IPS DF 19.7 (cell line): ENCODE data around the gene ADORA1.

ENCODE experiments used
- DNase-seq: peaks from one replicate; pipeline ENCODE4 v3.0.0-alpha.2; 2013; ENCODE audit warnings: low read depth, low spot score

The ADORA1 gene

DNA sequence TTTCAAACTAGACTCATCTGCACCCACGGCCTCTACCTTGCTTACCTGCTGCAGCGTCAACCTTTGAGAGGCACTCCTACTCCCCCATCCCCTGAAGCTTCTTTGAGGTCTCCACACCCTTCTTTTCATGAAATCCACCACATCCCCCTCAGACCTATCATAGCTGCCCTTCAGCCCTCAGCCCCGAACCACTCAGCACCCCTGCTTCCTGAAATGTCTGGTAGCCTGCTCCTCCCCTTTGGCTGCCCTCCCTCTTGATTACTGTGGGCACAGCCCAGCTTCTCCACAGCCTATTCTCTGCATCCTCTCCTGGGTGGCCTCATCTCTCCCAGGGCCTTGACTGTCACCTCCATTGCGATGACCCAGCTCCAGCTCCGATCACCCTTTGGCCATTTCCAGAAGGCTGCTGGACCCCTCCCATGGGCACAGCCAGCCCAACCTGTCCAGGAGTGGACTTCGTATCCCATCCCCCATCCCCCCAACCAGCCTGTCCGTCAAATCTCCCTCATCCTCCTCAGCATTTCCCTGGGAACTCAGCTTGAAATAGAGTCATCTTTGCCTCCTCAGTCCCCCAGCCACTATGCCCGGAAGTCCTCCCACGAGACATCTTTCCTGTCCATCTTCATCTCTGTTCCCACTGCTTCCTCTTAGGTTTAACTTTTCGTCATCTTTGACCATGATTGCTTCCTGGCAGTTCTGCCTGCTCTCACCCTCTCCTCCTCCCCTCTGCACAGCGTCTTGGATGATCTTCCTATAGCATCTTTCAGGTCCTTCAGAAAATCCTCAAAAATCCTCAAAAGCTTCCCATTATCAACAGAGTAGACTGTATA lies 6.1 kb upstream of the ADORA1 start:
- DNase-seq = no peak

DNA sequence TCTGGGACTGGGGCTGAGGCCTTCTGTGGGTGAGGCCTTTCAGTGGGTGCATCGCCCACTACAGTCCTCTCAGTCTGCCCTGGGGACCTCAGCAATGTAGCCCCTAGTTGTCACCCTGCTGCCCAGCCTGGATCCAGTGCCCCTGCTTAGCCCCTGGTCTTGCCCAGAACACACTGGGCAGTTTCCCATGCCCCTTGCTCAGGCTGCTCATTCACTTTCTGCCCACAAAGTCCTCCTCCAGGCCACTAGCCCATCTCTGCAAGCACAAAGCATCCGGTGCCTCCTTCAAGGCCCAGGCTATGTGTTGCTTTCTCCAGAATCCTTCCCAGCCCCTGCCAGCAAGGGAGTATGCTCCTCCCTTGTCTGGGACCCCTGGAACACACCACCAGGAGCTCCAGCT lies 5.4 kb upstream of the ADORA1 start:
- no peak for DNase-seq

DNA sequence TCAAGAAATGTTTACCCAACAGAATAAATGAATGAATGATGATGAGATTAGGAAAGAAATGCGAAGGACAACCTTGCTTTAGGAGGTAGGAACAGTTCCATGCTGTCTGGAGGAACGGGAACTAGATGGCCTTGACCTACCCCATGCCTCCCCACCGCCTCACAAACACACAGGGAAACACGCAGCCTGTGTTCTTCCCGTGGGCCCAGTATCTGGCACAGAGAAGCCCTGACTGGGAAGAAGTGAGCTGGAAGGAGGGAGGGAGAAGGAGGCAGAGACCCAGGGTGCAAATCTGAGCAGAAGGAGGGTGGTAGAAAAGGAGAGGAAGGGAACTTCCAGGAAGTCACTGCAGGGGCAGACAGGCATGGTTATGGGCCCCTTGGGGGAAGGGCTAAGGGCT lies 3.5 kb upstream of the ADORA1 start:
- DNase-seq = no peak

DNA sequence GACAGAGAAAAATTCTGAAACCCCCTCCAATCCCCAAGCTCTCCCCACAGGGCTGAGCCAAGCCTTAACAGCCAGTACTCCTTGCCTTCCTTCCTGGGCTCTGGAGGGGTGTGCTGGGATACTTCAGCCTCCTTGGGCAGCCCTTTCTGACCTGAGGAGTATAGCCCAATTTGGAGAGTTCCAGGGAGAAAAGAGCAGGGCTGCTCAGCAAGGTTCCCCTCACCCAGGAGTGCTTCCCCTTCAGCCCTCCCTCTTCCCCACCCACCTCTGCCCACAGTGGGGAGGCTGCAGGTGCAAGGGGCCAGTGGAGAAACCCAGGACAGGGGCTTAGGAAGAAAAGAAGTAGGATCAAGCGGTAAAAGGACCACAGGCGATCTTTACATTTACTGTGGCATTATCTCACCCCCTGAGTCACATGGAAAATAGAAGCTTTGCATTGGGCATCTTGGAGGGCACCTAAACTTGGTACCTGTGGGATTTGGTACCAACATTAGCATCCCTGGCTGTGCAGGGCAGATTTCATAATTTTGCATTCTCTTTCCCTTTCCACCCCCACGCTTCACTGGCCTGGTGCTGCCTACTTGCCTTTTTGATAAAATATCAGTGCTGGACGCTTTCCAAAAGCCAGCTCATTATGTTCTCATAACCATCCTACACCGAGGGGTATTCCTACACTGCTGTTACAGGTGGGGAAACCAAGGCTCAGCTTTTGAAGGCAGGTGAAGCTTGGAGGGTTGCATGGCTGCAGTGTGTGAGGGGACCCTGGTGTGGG lies 2.8 kb upstream of the ADORA1 start:
- no peak for DNase-seq

DNA sequence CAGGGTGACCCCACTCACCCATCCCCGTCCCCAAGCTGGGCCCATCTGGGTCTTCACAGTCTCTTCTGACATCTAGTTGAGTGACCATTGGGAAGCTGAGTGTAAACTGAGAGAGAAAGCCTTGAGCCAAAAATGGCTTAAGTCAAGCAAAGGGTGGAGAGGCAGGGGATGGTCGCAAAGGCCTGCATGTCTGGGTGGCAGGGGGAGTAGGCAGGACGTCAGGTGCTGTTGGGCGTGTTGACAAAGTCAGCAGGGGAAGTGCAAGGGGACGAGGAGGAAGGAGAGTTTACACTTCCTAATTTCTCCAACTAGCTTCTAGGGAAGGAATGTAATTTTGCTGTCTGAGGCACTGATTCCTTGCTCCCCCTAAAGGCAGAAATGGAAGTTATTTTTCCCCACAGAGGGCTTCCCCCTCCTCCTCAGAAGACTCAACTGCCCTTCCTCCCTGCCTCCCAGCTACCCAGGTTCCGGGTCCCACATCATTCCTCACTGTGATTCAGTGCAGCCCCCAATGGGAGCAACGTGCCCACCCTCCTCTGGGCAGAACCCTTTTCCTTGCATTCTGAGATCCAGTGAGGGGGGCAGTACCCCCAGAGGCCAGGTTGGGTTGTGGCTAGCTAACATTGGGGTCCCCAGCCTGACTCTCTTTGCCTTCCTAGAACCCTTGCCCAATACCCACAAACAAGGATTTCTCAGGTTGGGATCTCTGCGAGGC lies 1.2 kb upstream of the ADORA1 start:
- DNase-seq = no peak

DNA sequence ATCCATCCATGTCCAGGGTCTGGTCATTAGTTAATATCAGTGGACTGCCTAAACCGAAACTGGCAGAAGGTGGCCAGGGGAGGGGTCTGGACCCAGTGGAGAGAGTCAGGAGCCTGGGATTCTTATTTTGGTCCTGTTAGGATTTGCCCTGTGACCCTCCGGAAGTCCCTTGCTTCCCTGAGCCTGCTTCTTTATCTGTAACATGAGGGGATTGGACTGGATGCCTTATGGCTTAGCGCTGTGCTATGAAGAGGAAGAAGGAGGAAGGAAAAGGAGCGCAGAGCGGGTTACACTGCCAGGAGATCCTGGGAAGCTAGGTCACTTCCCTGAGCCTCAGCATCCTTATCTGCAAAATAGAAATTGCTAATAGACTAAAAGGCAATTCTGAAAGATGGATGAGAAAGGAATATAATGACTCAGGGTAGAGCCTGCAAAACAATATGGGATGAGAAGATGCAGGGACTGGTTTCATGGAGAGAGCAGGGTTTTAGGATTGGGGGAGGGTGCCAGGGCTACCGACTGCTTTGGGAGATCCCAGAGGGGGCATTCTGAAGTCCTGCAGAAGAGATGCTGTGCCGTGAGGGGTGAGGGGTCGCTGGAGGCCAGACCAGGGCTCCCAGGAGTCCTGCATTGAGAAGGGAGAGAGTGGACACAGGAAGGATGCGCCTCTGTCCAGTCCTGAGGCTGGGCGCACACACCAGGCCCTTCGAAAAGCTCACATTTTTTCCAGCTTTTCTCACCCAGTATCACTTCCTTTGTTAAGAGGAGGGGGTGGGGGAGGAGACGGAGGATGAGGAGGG lies 460 bp upstream of the ADORA1 start:
- DNase-seq = no peak

DNA sequence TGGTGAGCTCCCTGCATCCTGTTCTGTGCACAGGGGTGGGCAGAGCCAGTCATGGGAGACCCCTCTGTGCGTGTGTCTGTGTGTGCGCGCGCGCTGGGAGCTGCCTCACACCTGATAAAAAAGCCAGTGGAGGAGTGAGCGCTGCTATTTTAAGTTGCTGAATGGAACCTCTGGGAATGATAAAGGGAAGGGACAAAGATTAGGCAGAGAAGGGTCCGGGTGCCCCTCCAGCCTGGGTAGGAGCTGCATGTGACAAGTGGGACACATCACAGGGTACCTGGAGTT lies 847 bp downstream of the ADORA1 start:
- DNase-seq = no peak

DNA sequence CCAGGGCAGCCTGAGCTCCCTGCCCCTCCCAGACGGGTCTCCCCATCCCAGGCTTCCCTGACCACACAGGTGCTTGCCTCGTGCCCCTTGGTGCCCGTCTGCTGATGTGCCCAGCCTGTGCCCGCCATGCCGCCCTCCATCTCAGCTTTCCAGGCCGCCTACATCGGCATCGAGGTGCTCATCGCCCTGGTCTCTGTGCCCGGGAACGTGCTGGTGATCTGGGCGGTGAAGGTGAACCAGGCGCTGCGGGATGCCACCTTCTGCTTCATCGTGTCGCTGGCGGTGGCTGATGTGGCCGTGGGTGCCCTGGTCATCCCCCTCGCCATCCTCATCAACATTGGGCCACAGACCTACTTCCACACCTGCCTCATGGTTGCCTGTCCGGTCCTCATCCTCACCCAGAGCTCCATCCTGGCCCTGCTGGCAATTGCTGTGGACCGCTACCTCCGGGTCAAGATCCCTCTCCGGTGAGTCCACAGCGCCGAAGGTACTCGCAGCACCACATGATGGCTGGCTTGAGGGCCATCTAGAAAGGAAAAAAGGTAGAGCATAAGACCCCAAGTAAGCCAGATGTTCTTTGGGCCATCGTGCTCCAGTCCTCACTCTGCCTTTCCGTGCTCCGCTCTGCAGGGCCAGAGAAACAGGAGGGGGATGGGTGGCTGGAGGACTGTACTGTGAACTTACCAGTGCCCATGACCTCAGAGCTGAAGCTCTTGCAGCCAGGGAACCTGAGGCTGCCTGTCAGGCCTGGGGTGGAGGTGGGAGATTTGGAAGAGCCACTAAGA lies 1.4 kb downstream of the ADORA1 start:
- no peak for DNase-seq

DNA sequence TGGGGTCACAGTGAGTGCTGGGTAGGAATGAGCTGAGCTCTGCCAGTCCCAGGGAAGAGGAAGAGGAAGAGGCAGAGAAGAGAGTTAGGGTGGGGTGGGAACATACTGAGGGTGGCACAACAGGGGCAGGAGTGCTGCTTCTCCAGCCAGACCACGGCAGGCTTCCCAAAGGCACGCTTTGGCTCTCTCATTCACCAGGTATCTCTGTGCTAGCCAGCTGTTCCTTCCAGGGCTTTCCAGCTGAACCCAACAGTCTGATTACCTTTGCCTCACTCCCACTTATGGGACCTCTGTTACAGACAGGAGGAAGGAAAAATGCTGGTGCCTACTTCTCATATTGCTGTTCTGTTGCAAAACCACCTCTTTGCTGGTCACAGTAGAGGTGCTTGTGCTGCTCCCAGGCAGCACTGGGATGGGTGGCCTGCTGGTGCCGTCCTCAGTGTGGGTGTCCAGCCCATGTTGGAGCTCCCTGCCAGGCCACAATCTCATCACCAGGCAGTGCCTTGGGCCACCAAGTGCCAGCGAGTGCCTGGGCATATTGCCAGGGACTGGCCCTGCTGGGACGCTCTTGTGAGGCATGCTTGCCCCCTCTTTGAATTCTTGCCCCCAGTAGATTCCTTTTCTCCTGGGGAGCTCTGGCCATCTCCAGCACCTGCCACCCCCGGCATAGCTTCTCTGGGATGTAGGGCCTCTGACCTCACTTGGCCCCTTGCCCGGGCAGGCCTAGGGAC lies 2.1 kb downstream of the ADORA1 start:
- DNase-seq = no peak

DNA sequence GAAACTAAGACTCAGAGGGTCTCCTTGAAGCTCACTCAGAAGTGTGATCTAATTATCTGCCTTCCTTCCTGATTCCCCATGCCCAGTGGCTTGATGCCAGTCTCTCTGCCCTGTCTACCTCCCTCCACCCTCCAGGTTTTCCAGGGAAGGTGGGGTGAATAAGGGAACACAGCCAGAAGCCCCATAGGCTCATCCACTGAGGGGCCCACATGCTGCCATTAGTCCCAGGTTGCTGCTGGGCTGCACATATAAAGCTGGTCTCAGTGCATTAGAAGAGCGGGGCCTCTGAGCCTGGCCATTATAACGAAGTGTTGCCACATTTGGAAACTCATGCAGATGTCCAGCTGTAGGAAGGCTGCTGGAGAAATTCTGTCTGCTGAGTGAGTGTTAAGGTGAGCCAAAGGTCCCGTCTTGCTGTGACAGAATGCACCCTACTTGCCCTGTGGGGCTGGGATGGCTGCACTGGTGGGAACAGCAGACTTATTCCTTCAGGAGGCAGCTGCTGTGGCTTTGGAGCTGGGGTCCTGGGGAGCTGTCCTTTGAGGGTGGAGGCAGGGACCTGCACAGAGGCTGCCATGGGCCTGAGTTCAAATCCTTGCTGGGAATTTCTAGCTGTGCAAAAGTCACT lies 2.9 kb downstream of the ADORA1 start:
- DNase-seq = no peak

DNA sequence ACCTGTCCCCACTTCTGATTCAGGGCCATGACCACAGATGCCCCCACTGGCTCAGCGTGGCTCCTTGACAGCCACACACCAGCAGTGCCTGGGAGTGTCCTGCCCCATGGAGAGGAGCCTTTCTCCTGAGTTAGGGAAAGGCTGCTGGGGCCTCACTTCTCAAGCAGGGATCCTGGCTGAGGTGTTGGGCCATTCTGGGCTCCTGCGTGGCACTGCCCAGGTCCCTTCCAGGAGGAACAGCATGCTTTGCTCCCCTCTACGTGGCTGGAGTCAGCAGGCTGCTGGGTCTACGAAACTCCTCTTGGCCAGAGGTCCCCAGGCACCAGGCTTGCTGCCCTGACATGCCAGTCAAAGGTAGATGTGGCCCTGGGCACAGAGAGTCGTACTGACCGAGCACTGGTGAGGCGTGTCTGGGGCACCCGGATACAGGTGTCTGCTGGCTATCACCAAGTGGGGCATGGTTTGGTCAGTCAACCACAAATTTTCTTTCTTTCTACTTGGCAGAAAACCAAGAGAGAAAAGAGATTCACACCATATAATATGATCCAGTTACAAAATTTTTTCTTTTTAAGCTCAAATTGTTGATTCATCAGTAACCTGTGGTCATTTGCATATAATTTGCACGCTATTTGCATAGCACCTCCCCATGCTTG lies 4.1 kb downstream of the ADORA1 start:
- DNase-seq = no peak

DNA sequence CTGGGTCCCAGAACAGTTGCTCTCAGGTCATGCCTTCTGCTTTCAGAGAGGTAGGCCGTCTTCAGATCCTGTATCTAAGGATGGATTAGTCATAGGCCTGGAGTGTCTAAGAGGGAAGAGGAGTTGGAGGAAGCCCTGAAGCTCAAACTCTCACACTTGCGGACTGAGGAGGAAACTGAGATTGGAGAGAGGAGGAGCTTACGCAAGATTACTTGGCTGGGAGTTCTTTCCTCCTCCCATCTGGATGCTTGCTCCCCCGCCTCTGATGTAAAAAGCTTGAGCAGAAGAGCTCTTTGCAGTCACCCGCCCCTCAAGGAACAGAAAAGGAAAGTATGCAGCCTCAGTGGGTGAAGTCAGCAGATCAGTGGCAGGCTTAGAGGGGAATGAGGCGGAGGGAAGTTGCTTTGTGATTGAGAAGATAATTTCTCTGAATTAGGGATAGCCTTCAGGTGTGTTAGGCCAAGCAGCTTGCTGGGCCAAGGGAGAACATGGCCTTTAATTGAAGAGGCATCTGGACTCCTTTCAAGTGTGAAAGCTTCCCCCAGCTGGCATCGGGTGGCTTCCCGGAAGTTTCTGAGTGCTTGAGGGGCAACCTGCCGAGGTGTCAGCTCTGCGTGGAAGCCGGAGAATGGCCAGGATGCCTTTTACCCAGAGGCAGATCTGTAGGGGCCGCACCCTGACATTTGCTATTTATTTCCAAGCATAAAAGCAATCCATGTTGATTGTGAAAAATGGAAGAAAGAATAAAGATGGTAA lies 6.6 kb downstream of the ADORA1 start:
- no peak for DNase-seq

DNA sequence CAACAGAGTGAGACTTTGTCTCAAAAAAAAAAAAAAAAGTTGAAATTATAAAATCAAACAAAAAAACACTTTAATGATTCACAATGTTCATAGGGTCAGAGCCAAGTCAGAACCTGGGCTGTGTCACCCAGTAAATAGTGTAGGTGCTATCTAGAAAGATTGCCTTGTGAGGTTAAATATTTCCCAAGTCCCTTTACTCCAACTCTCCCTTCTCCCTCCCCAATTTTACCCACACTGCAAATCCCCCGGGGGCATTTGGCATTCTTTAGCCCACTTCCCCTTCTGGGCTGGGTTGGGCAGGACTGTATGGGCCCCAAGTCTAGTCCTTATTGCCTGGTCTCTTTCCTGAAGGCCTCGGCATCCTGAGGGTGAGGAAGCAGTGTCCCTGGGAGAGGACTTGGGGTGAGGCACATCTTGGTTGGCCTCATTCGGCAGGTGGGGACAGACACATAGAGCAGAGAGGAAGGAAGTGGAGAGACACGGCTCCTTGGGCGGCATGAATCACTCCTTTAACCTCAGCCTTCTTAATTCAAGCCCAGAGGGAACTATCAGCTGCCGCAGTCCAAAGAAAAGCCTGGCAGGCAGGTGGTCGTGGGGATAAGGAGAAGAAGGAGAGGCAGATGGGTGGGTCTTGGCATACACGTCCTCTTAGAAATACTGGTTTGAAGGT lies 8.2 kb downstream of the ADORA1 start:
- no peak for DNase-seq

DNA sequence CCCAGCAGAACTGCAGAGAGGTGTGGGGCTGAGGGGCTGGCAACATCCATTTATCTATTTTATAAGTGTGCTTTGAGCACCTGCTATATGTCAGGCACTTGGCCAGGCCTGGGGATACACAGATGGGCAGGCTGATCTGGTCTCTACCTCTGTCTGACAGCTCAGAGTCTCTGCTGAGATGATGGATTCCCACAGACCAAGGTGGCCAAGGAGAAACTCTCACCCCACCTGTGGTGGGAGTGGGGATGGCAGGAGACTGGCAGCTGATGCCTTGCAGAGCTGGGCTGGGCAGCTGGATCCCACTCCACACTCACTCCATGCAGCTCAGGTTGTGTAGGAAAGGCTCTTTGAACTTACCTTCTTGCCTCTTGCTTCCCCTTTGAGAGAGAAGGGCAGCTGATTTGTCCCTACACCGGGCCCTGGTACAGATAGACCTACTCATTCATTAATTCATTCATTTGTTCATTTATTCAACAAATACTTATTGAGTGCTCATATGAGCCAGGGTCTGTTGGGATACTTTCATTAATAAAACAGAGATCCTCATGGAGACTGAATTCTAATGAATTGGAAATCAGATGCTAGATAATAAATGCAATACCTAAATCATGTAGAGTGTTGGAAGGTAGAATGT lies 9.0 kb downstream of the ADORA1 start:
- no peak for DNase-seq

DNA sequence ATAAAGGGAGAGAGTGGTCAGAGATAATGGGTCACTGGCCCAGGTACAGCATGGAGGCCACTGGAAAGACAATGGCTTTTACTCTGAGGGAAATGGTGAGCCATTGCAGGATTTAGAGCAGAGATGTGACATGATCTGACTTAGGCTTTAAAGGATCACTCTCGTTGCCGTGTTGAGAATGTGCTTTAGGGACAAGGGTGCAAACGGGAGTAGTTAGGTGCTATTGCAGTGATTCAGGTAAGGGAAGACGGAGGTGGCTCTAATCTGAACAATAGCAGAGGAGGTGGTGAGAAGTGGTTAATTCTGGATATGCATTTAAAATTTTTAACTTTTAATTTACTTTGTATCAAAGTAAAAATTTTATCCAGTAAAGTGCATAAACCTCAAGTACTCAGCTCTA lies 9.8 kb downstream of the ADORA1 start:
- no peak for DNase-seq

DNA sequence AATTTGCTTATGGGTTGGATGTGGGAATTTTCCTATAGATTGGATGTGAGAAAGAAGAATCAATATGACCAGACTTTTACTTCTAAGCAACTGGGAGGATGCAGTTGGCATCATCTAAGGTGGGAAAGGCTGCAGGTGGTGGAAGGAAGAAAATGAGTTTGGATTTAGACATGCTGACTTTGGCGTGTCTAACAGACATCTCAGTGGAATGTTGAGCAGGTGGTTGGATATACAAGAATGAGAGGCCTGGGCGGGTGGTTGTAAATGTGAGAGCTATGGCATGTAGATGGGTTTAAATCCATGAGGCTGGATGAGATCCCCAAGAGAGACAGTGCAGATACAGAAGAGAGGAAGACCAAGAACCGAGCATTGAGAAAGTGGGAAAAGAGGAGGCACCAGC lies 10.5 kb downstream of the ADORA1 start:
- no peak for DNase-seq

DNA sequence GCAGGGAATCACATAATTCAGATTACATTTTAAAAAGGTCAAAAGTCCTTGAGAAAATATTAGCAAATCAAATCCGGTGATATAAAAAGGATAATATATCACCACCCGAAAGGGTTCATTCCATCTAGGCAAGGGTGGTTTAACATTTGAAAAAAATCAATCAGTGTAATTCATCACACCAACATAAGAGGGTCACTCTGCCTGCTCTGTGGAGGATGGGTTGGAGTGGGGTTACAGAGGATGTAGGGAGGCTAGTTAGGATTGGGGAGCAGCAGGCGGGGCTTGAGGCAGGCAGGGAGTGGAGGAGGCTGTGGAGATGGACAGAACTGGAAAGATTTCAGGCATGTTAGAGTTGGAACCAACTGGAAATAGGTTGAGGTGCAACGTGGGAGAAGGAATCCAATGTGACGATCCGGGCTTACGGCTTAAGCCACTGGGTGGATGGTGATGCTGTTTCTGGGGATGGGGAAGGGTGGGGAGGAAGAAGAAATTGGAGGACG lies 12.5 kb downstream of the ADORA1 start:
- no peak for DNase-seq
